Cardiac muscle cell (in vitro differentiated cells and primary cell): ENCODE measurements around the gene CAMSAP2. TPM values are rescaled to one million over a fixed set of nuclear protein-coding genes. Genes with fewer than 3 reads are reported as not detected.
"Not testable (repeated sequence)": the region's sequence is repeated elsewhere in the genome, so short reads cannot be mapped to it uniquely, and the experiment has no call there.

Source experiments
- DNase-seq, 2 donors: peaks; one replicate each; pipeline versions ENCODE4 v3.0.0 to v3.0.0-alpha.2; 2010 to 2017; ENCODE audit warnings: low read depth in 1 of 2, low spot score in 1 of 2
- H3K27ac ChIP-seq: fragments of 200-600 bp; sonication (generic); 2 replicates; pipeline ENCODE4 v1.5.1; 2016
- H3K27me3 ChIP-seq: fragments of 200-600 bp; sonication (generic); 2 replicates; pipeline ENCODE4 v1.6.0; 2016; ENCODE audit warnings: control low read depth
- H3K36me3 ChIP-seq: fragments of 200-600 bp; sonication (generic); 2 replicates; pipeline ENCODE4 v1.5.1; 2016; ENCODE audit warnings: control low read depth
- H3K4me1 ChIP-seq: fragments of 200-600 bp; sonication (generic); 2 replicates; pipeline ENCODE4 v1.8.1; 2017; ENCODE audit warnings: low read depth, mild to moderate bottlenecking, mixed run types
- H3K4me3 ChIP-seq: fragments of 200-600 bp; sonication (generic); 2 replicates; pipeline ENCODE4 v1.5.1; 2016; ENCODE audit warnings: mild to moderate bottlenecking
- H3K9me3 ChIP-seq: fragments of 200-600 bp; sonication (generic); 2 replicates; pipeline ENCODE4 v1.5.1; 2017; ENCODE audit warnings: low read depth, mild to moderate bottlenecking, control low read depth
- CTCF ChIP-seq: IDR thresholded peaks from 2 replicates; pipeline ENCODE4 v1.5.1; 2012; ENCODE audit warnings: low read depth, mild to moderate bottlenecking, low read length
- polyA plus RNA-seq: library from polyadenylated mRNA; unstranded; fragments of >200 nt; fragmentation: Nextera tagmentation; extraction: Ambion mirVana; gene quantifications from 2 replicates; pipeline ENCODE4 v1.2.1, GENCODE V29; 2016
- total RNA-seq: library from RNA; depleted of rRNA; stranded (reverse); fragments of >200 nt; gene quantifications from 2 replicates; pipeline ENCODE4 v1.2.3, GENCODE V29; 2016

Gene CAMSAP2
- total and polyA plus RNA-seq, 2 experiments from 2014 or later = 12.6 to 22.8 TPM

- DNase-seq = no peak
- Histone ChIP-seq H3K36me3 (no peaks in the 10 kb centered on the region), H3K27ac (no peak overlapping the region), H3K27me3 (no peaks in the 10 kb centered on the region), H3K4me3 (no peak overlapping the region), H3K4me1 (no peaks in the 10 kb centered on the region), H3K9me3 (no peaks in the 10 kb centered on the region)
- no peak for TF ChIP-seq CTCF
These were observed 10.4 kb downstream of the CAMSAP2 start for GRCh38 chr1:200749090-200749489.

GRCh38 chr1:200750749-200751148, 12.1 kb downstream of the CAMSAP2 start:
- H3K4me1 ChIP-seq, DNase-seq, H3K27ac ChIP-seq, H3K4me3 ChIP-seq, H3K36me3 ChIP-seq, H3K9me3 ChIP-seq, H3K27me3 ChIP-seq: not testable (repeated sequence)

GRCh38 chr1:200751717-200752116, 13.0 kb downstream of the CAMSAP2 start:
- H3K4me3 ChIP-seq = no peak overlapping the region
- H3K27ac ChIP-seq = no peak overlapping the region
- no peak for DNase-seq
- no peak for TF ChIP-seq CTCF
- no peaks in the 10 kb centered on the region for H3K9me3 ChIP-seq
- H3K36me3 ChIP-seq = no peaks in the 10 kb centered on the region
- no peaks in the 10 kb centered on the region for H3K27me3 ChIP-seq
- no peaks in the 10 kb centered on the region for H3K4me1 ChIP-seq

GRCh38 chr1:200753650-200754198, 15.0 kb downstream of the CAMSAP2 start:
- no peaks in the 10 kb centered on the region for H3K27me3 ChIP-seq
- H3K4me1 ChIP-seq = peaks cover 9% of the 10 kb centered on the region
- no peak for TF ChIP-seq CTCF
- no peak overlapping the region for H3K4me3 ChIP-seq
- DNase-seq = no peak
- no peaks in the 10 kb centered on the region for H3K36me3 ChIP-seq
- H3K27ac ChIP-seq = peak overlapping the region; percentile 36
- no peaks in the 10 kb centered on the region for H3K9me3 ChIP-seq

- no peaks in the 10 kb centered on the region for H3K9me3 ChIP-seq
- H3K27me3 ChIP-seq = no peaks in the 10 kb centered on the region
- peak overlapping the region; percentile 69 for H3K27ac ChIP-seq
- no peaks in the 10 kb centered on the region for H3K36me3 ChIP-seq
- no peak for DNase-seq
- peaks cover 9% of the 10 kb centered on the region for H3K4me1 ChIP-seq
- no peak for TF ChIP-seq CTCF
- no peak overlapping the region for H3K4me3 ChIP-seq
These were observed 16.8 kb downstream of the CAMSAP2 start for GRCh38 chr1:200755456-200755855.

GRCh38 chr1:200762089-200762488, 23.4 kb downstream of the CAMSAP2 start:
- TF ChIP-seq CTCF = no peak
- peaks cover 24% of the 10 kb centered on the region for H3K36me3 ChIP-seq
- DNase-seq = no peak
- peaks cover 9% of the 10 kb centered on the region for H3K4me1 ChIP-seq
- no peak overlapping the region for H3K27ac ChIP-seq
- no peaks in the 10 kb centered on the region for H3K9me3 ChIP-seq
- no peak overlapping the region for H3K4me3 ChIP-seq
- no peaks in the 10 kb centered on the region for H3K27me3 ChIP-seq
